Stimulated activated naive CD8-positive, alpha-beta T cell treated with anti-CD3 and anti-CD28 coated beads, Interleukin-15, Interleukin-2, amounts not matched to agents 100 ng/mL and 50 ng/mL, for 24 hours (primary cell): Measurements from ENCODE around the gene CACNG4.
A peak's percentile ranks its signal among the peaks of the same experiment; 100 is the strongest.

Source experiments
- H3K27ac Mint-ChIP-seq: one replicate; pipeline ENCODE4 v1.8.0; 2021; ENCODE audit warnings: mild to moderate bottlenecking, mixed read lengths
- H3K27me3 Mint-ChIP-seq: one replicate; pipeline ENCODE4 v1.8.0; 2021; ENCODE audit warnings: mixed read lengths
- H3K36me3 Mint-ChIP-seq: one replicate; pipeline ENCODE4 v1.8.0; 2021; ENCODE audit warnings: low read depth, mixed read lengths
- H3K4me1 Mint-ChIP-seq: one replicate; pipeline ENCODE4 v1.8.0; 2021; ENCODE audit warnings: low read depth, mixed read lengths
- H3K4me3 Mint-ChIP-seq: one replicate; pipeline ENCODE4 v1.8.0; 2021; ENCODE audit warnings: mild to moderate bottlenecking, mixed read lengths
- H3K9me3 Mint-ChIP-seq: one replicate; pipeline ENCODE4 v1.8.0; 2021; ENCODE audit warnings: mixed read lengths

The CACNG4 gene

DNA sequence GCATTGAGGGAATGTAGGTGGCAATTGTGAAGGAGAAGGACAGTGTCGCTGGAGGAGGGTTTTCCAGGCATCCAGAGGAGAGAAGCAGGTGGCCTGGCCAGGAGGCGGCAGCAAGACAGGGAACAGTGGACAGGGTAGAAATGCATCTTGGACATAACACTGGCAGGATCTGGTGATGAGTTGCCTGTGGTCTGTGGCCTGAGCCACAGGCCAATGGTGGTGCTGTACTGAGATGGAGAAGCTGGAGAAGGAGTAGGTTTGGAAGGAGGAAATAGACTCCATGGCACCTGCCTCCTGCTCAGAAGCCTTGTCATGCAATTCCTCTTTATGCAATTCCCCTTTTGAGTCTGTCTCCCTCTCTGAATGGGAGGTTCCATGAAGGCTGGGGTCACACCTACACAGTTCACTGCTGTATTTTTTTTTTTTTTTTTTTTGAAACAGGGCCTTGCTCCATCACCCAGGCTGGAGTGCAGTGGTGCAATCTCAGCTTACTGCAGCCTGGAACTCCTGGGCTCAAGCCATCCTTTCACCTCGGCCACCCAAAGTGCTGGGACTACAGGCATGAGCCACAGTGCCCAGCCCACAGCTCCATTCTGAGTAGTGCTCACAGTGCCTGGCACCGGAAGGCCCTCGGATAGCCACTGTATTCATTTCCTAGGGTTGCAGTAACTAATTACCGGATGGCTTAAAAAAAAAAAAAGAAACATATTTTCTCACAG lies 13.5 kb upstream of the CACNG4 start:
- Mint-ChIP-seq H3K4me1 (no peaks in the 10 kb centered on the region), H3K36me3 (no peaks in the 10 kb centered on the region), H3K27me3 (peaks cover 21% of the 10 kb centered on the region), H3K27ac (no peak overlapping the region), H3K4me3 (no peak overlapping the region), H3K9me3 (no peaks in the 10 kb centered on the region)

DNA sequence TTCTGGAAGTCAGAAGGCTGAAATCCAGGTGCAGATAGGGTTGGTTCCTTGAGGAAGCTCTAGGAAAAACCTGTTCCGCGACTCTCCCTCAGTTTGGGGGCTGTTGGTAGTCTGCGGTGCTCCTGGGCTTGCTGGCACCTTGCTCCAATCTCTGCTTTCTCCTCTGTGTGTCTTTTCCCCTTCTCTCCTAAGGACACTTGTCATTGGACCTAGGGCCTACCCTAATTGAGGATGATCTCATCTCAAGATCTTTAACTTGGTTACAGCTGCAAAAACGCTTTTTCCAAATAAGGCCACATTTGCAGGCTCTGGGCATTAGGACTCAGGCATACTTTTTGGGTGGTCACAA lies 12.9 kb upstream of the CACNG4 start:
- no peaks in the 10 kb centered on the region for H3K9me3 Mint-ChIP-seq
- H3K27me3 Mint-ChIP-seq: peaks cover 16% of the 10 kb centered on the region
- no peak overlapping the region for H3K27ac Mint-ChIP-seq
- no peaks in the 10 kb centered on the region for H3K36me3 Mint-ChIP-seq
- no peak overlapping the region for H3K4me3 Mint-ChIP-seq
- H3K4me1 Mint-ChIP-seq: no peaks in the 10 kb centered on the region

DNA sequence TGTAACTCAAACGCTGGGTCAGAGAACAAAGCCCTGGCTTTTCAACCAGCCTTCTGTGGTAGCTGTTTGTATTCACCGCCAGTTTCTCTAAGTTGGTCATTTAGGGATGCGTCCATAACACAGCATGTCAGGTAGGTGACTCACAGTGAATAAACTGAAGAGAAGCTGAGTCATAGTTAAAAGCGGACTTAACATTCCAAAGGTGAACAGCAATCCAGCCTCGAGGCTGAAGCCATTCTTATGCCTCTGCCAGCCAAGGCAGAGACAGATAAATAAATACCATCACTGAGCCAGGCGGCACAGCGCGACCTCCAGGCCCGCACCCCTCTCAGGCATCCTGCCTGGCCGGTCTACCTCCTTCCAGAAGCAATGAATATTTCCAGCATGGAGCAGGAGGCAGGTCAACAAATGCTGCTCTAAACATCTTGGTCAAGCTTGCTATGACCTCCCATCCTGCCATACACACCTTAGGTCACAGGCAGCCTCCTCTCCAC lies 12.4 kb upstream of the CACNG4 start:
- Mint-ChIP-seq H3K36me3 (no peaks in the 10 kb centered on the region), H3K27me3 (peaks cover 11% of the 10 kb centered on the region), H3K27ac (no peak overlapping the region), H3K9me3 (no peaks in the 10 kb centered on the region), H3K4me3 (no peak overlapping the region), H3K4me1 (no peaks in the 10 kb centered on the region)

DNA sequence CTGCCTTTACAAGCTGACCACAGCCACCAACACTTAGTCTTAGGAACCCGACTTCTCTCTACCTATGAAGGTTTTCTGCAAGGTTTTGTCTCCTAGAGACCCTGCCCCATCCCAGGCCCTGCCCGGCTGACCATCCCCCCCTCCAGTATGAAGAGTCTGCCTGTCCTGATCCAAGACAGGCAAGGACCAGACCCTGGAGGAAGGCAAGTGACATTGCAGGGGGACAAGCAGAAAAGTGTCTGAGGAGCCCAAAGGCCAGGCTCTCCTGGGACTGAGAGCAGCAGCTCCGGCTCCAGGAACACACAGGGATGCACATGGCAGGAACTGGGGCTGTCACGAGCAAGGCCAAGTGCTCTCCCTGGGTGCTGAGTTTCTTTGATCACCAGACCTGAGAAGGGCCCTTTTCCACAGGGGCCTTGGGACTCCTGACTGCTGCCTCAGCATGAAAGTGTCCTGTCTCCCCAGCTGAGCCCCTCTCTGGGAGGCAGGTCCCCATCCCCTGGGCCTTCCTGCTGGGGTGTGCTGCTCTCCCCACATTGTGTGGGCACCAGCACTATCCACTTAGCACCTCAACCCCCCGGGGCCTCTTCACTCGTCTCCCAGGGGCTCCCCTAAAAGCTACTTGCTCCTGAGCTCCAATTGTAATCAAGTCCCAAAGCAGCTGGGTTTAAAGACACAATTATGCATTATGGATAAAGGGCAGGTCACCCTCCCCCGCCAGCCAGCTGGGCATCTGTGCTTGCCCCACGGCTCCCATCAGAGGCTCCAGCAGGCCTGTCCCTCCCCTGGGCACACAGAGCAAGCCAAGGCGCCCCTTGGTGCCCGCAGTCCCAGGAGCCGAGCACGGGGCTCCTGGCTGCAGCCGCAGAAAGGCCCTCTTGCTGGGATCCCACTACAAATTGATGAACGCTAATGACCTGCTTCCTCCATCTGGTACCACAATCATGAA lies 11.6 kb upstream of the CACNG4 start:
- no peak overlapping the region for H3K27ac Mint-ChIP-seq
- H3K4me3 Mint-ChIP-seq: no peak overlapping the region
- H3K4me1 Mint-ChIP-seq: no peaks in the 10 kb centered on the region
- H3K27me3 Mint-ChIP-seq: peaks cover 9% of the 10 kb centered on the region
- no peaks in the 10 kb centered on the region for H3K9me3 Mint-ChIP-seq
- no peaks in the 10 kb centered on the region for H3K36me3 Mint-ChIP-seq

DNA sequence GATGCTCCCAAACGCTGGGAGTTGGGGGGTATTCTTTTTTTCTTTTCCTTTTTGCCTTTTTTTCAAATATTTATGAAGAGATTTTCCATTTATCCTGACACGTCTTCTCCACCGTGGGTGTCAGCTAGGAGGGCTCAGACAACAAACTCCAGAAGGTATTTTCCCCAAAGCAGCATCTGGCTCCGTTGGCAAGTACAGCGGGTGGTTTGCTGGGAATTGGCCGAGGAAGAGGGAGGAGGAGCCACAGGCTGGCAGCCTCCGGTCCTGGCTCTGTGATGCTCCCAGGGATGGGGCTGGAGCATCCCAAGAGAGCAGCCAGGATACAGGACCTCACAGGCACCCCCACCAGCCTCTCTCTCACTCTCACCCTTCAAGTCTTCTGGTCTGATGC lies 10.9 kb upstream of the CACNG4 start:
- Mint-ChIP-seq H3K36me3 (no peaks in the 10 kb centered on the region), H3K9me3 (no peaks in the 10 kb centered on the region), H3K4me1 (no peaks in the 10 kb centered on the region), H3K4me3 (no peak overlapping the region), H3K27me3 (peaks cover 3% of the 10 kb centered on the region), H3K27ac (no peak overlapping the region)

DNA sequence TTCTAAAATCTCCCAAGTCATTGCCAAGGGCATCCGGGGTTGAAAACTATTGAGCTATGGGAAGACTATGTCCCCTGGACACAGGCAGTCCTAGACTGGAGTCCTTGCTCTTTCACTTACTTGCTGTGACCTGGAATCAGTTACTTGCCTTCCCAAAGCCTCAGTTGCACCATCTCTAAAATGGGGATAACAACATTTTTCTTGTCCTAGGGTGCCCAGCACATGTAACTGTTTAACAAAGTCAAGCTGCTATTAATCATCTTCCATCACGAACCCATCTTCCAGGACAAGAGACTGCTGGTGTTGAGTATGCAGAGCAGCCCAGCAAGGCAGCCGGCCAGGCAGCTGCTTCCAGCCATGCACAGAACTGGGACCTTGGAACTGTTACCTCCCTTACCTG lies 9.9 kb upstream of the CACNG4 start:
- Mint-ChIP-seq H3K36me3 (no peaks in the 10 kb centered on the region), H3K27me3 (peaks cover 4% of the 10 kb centered on the region), H3K27ac (no peak overlapping the region), H3K4me1 (no peaks in the 10 kb centered on the region), H3K4me3 (no peak overlapping the region), H3K9me3 (no peaks in the 10 kb centered on the region)

GRCh38 chr17:66955821-66956220 lies 8.7 kb upstream of the CACNG4 start:
- Mint-ChIP-seq H3K27me3 (peaks cover 4% of the 10 kb centered on the region), H3K4me1 (no peaks in the 10 kb centered on the region), H3K4me3 (no peak overlapping the region), H3K36me3 (no peaks in the 10 kb centered on the region), H3K9me3 (no peaks in the 10 kb centered on the region), H3K27ac (no peak overlapping the region)

GRCh38 chr17:66956941-66957340 lies 7.6 kb upstream of the CACNG4 start:
- no peaks in the 10 kb centered on the region for H3K4me1 Mint-ChIP-seq
- H3K36me3 Mint-ChIP-seq: no peaks in the 10 kb centered on the region
- H3K27ac Mint-ChIP-seq: no peak overlapping the region
- no peaks in the 10 kb centered on the region for H3K9me3 Mint-ChIP-seq
- H3K4me3 Mint-ChIP-seq: no peak overlapping the region
- H3K27me3 Mint-ChIP-seq: peaks cover 4% of the 10 kb centered on the region

GRCh38 chr17:66957343-66957742 lies 7.2 kb upstream of the CACNG4 start:
- Mint-ChIP-seq H3K27ac (no peak overlapping the region), H3K27me3 (peaks cover 8% of the 10 kb centered on the region), H3K4me3 (no peak overlapping the region), H3K36me3 (no peaks in the 10 kb centered on the region), H3K9me3 (no peaks in the 10 kb centered on the region), H3K4me1 (no peaks in the 10 kb centered on the region)

GRCh38 chr17:66957951-66958579 lies 6.4 kb upstream of the CACNG4 start:
- no peak overlapping the region for H3K4me3 Mint-ChIP-seq
- H3K27ac Mint-ChIP-seq: no peak overlapping the region

DNA sequence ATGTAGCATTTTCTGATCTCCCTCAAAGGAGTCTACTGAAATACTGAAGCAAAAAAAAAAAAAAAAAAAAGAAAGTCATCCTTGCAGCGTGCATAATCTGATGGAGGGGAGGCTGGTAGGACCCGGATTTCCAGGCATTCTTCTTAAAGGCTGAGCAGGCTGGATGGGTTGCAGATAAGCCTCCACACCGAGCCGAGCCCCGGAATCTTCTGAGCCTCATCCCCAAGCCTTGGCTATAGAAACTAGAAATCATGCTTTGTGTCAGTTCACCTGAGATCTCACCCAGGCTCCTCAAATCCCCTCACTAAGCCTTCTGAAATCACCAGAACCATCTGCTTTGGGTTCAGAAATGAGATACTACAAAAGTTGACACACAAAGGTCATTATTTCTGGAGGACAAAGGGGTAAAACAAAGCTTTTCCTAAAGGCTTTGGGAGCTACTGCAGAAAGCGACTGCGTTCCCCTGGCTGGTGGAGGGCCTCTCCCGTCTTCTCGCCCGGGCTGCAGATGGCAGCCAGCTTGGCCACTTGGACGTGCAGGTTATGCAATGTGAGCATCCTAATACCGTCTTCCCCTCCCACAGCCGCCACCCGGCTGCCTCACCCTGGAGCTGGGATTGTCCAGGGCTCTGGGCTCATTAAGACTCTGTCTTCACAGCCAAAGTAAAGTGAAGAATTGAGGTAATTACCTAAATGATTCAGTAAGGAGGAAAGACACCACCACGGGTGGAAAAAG lies 4.7 kb upstream of the CACNG4 start:
- Mint-ChIP-seq H3K4me1 (no peaks in the 10 kb centered on the region), H3K36me3 (no peaks in the 10 kb centered on the region), H3K27me3 (peaks cover 26% of the 10 kb centered on the region), H3K9me3 (no peaks in the 10 kb centered on the region), H3K27ac (no peak overlapping the region), H3K4me3 (no peak overlapping the region)

More at GRCh38 chr17:66957951-66958579, 6.4 kb upstream of the CACNG4 start:
- Mint-ChIP-seq H3K27me3 (peaks cover 15% of the 10 kb centered on the region), H3K4me1 (no peaks in the 10 kb centered on the region), H3K36me3 (no peaks in the 10 kb centered on the region), H3K9me3 (no peaks in the 10 kb centered on the region)

DNA sequence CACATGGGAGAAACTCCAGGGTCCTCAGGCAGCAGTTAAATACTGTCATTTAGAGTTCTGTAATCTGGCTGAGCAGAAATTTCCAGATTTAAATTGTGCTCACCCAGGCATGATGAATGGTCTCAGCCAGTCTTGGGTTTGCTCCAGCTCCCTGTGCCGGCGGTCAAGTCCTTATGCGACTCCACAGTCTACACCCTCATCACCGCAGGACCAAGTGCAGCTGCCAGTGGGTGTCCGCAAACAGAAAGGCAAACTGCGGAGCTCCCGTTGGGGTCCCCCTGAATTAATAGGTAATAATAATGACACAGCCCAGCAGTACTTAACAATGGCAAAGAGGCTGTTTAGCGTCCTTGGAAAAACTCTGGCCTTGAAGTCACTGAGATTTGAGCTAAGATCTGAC lies 3.9 kb upstream of the CACNG4 start:
- Mint-ChIP-seq H3K4me3 (no peak overlapping the region), H3K9me3 (no peaks in the 10 kb centered on the region), H3K36me3 (no peaks in the 10 kb centered on the region), H3K27ac (no peak overlapping the region), H3K4me1 (no peaks in the 10 kb centered on the region), H3K27me3 (peaks cover 26% of the 10 kb centered on the region)

- H3K27ac Mint-ChIP-seq: no peak overlapping the region
- no peak overlapping the region for H3K4me3 Mint-ChIP-seq
- peaks cover 7% of the 10 kb centered on the region for H3K4me1 Mint-ChIP-seq
- no peaks in the 10 kb centered on the region for H3K9me3 Mint-ChIP-seq
- H3K27me3 Mint-ChIP-seq: peaks cover 47% of the 10 kb centered on the region
- no peaks in the 10 kb centered on the region for H3K36me3 Mint-ChIP-seq
These were observed 992 bp upstream of the CACNG4 start for GRCh38 chr17:66963521-66963908.

GRCh38 chr17:66964930-66965800 lies 658 bp downstream of the CACNG4 start:
- H3K9me3 Mint-ChIP-seq: no peaks in the 10 kb centered on the region
- peak overlapping the region; percentile 63 for H3K4me3 Mint-ChIP-seq
- H3K27ac Mint-ChIP-seq: no peak overlapping the region
- peaks cover 7% of the 10 kb centered on the region for H3K4me1 Mint-ChIP-seq
- H3K36me3 Mint-ChIP-seq: no peaks in the 10 kb centered on the region
- H3K27me3 Mint-ChIP-seq: peaks cover 52% of the 10 kb centered on the region
